Measurements from ENCODE around the gene MAP1A.

MAP1A gene

DNA sequence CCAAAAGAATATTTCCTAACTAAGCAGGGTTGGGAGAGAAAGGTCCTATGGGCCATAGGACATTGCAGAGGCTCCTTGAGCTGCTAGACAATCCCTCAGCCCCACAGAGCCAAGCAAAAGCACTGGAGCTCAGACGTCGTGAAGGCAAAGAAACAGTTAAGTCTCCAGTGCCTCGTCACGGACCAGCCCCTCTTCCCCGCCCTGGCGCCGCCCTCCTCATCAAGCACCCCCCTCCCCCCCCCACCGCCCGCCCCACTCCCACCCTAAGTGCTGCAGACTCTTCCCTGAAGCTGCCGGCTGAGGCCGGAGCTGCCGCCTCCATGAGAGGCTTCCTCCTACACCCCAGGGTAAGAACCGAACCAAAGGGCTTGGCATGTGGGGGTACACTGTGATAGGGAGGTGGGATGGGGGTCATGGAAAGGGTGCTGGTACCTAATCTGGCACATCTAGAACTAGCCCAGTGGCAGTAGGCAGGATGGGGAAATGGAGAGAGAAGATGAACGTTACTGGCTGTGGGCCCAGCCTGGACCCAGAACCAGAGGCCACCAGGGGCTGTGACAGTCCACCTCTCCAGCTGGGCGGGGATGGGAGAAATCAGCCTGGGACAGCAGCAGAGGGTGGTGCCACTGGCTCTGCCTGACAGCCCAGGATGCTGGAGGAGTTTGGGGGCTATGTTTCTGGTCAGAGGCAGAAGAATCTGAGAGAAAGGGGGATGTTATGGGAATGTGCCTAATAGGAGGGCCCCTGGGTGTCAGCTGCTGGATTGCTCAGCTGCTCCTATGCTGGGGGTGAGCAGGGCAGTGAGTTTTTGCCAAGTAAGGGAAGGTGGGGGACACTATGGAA is at the start of gene MAP1A:
MAP1A (plus strand) TSS at position 255 of the 843 bp plus-strand sequence. CDS start 3,866 bp downstream, outside the sequence.
- no peak for DNase-seq

GRCh38 chr15:43469867-43470266 is 47.5 kb upstream of the MAP1A start:
- no peak for DNase-seq

GRCh38 chr15:43471975-43472374 is 45.4 kb upstream of the MAP1A start:
- no peak for DNase-seq

GRCh38 chr15:43473885-43474284 is 43.5 kb upstream of the MAP1A start:
- DNase-seq: no peak

DNA sequence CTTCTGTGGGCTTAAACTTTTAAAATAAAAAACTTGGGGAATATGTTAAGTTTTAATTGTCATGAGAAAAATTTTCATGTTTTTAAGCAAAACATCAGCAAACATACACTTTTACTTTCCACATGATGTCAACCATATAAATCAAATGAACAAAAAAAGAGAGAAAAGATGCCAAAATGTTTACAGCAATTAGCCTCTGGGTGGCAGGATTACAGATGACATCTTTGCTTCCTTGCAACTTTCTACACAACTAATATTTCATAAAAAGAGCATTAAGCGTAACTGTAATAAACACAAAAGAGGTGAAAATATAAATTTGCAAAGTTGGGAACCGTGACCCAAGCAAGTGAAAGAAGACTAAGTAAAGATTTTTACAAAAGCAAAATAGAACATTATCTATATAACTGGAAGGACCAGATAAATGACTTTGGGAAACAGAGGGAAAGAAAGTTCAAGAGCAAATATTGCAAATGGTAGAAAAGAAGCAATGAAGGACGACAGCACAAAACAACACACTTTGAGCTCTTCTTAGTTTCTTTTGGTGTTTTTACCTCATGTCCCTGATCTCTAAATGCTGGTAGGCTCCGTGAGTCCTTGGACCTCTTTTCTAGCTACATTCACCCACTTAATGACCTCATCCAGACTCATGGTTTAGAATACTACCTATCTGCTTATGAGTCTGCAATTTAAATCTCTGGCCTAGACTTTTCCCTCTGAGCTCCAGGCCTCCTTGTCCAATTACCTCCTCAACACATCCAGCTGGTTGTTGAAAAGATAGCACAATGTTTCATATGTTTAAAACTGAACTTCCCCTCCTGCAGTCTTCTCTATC is 33.9 kb upstream of the MAP1A start:
- no peak for DNase-seq

DNA sequence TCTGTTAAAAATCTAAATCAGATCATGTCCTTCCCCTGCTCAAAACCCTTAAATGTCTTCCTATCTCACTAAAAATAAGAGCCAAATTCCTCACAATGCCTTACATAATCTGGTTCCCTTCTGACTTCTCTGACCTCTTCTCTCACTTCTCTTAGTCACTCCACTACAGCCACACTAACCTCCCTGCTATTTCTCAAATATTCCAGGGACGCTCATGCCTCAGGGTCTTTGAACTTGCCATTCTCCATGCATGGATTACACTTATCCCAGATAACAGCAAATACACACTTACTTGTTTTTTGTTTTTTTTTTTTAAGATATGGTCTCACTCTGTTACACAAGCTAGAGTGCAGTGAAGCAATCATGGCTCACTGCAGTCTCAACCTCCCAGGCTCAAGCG is 33.0 kb upstream of the MAP1A start:
- DNase-seq: no peak

GRCh38 chr15:43487271-43487895 is 30.0 kb upstream of the MAP1A start:
- no peak for DNase-seq

DNA sequence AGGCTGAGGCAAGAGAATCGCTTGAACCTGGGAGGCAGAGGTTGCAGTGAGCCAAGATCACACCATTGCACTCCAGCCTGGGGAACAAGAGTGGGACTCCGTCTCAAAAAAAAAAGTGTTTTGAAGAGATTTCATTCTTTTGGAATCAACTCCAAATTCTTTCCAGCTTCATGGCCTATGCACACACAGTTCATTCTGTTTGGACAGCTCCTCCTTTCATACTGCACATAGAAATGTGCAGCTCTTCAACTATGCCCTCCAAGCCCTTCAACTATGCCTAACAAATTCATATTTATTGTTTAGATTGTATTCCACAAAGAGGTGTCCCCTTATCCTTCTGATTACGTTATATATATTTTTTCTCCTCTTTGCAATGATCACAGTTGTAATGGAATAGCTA is 28.6 kb upstream of the MAP1A start:
- no peak for DNase-seq

DNA sequence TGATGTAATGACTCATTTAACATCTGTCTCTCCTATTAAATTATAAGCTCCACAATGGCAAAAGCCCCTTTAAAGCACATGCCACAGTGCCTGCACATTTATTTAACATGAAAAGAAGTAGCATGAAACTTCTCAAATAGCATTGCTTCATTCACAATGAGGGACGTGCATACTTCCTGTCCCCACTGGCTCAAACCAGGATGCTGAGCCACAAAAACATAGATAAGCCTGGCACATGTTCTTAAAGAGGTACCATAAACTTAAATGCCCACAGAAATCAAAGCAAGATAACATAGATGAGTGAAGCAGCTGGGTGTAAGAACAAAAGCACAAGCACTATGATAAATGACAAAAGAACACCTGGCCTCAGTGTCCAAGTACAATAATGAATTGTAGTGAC is 28.2 kb upstream of the MAP1A start:
- no peak for DNase-seq

DNA sequence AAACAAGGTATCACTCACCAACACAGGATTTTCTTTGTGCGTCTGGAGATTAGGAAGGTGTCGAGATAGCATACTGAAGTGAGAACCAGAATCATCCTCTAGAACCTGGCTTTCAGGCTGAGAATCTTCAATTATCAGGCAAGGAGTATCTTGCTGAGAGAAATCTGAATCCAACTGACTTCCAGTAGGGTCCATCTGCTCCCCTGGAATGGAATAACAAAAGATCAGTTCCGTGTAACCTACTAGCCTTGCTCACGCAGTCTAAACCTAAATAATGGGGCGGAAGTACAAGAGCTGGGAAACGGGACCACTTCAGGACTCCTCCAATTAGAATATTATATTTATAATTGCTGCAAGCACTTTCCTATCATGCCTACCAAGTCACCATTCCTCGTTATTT is 25.1 kb upstream of the MAP1A start:
- DNase-seq: no peak

- DNase-seq: peak; percentile 93
Measured at GRCh38 chr15:43492673-43493601, 24.5 kb upstream of the MAP1A start, which contains the start of gene TP53BP1. Gene TP53BP1, minus strand, starts transcription at chr15:43493156. Its CDS starts 113 bp downstream, at chr15:43493043.

- no peak for DNase-seq
Measured at GRCh38 chr15:43493703-43494472, 23.5 kb upstream of the MAP1A start.

- no peak for DNase-seq
Measured at GRCh38 chr15:43498990-43499389, 18.4 kb upstream of the MAP1A start.

GRCh38 chr15:43499635-43500034 is 17.8 kb upstream of the MAP1A start:
- no peak for DNase-seq

- no peak for DNase-seq
Measured at GRCh38 chr15:43505738-43506137, 11.7 kb upstream of the MAP1A start.

GRCh38 chr15:43508421-43508820 is 9.0 kb upstream of the MAP1A start:
- no peak for DNase-seq

DNA sequence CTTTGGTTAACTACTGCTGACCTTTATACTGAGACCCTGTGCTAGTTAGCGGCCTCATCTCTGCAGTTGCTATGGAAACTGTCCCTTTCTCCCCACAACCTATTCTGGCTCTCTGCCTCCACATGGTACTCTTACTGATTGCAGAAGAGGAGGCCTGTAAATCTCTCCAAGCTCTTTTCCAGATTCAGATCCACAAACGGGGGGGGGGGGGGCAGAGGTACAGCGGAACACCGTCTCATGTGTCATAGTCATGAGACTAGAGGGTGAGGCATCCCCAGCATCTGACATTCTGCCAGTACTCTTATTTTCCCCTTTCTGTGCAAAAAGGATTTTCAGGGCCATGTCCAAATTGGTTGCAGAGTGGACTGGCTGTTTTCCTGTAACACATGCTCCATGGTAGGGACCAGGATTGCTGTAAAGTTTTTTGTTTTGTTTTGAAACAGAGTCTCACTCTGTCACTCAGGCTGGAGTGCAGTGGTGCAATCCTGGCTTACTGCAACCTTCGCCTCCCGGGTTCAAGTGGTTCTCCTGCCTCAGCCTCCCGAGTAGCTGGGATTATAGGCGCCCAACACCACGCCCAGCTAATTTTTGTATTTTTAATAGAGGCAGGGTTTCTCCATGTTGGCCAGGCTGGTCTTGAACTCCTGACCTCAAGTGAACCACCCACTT is 8.3 kb upstream of the MAP1A start:
- no peak for DNase-seq

GRCh38 chr15:43509660-43510199 is 7.7 kb upstream of the MAP1A start:
- DNase-seq: no peak

DNA sequence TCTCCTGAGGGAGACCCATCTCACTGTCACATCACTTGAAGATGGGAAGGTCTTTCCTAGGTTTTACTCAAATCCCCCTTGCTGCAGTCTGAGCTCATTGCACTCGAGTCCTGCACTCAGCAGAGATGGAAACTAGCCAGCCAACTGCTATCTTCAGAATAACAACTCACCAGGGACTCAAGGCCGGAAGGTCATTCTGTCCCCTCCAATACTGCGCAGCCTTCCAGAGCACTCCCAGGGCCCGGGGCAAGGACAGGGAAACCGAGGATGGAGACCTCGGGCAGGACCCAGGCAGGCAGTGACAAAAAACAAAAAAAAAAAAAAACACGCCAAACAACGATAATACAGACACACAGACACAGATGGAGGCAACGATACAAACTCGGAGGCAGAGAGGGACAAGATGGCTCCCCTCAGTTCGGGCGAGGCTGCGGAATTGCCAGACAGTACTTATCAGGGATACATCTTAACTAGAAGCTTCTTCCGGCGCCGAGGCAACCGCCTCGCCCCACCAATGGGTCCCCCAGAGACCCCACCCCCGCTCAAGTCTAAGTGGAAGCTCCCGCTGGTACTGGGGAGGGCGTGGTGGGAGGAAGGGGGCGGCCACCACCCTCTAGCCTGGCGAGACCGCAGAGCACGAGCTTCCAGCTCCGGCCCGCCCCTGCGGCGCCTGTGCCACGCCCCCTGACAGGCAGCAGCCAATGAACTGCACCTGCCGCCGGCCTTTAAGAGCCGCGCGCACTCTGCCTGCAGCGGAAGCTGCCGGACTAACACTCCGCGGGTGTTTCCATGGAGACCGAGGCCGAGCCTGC is 7.0 kb upstream of the MAP1A start:
- peak; percentile 94 for DNase-seq

Measured in activated CD8-positive, alpha-beta memory T cell treated with anti-CD3 and anti-CD28 coated beads, Interleukin-2, amount 50 U/mL, for 4 hours (primary cell).